Measurements from ENCODE around the gene CPPED1. TPM values are rescaled to one million over a fixed set of nuclear protein-coding genes. Genes with fewer than 3 reads are reported as not detected.

The CPPED1 gene
- total RNA-seq, 1 experiment from 2014 or later = 7.9 TPM

DNA sequence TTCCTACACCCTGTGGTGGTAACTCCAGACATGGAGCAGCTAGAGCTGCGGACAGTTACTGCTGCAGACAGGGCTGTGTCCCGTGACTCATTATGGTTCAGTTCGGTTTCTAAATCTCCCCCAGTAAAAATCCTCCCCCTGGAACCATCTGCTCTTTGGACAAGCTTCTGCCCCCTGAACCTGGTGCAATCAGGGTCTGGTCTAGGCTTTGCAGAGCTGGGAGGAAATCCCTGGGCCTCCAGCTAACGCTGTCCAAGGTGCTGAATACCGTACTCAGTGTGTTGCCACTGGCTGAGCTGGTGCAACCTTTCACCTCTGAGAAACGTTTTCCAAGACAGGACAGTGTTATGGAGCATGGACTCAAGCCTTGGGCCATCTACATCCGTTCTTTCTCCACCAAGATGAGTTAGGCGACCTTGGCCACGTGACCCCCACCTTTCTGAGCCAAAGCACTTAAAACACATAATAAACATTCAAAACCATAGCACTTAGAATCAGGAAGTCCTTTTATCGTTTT, 142.0 kb downstream of the CPPED1 start:
- H3K4me3 Mint-ChIP-seq = no peak overlapping the region
- H3K4me2 ChIP-seq (ENCODE audit: insufficient read depth, insufficient read length, low read length) = no peak overlapping the region
- no peaks in the 10 kb centered on the region for H3K4me1 ChIP-seq (ENCODE audit: insufficient read depth, low read length)
- no peaks in the 10 kb centered on the region for H3K79me1 ChIP-seq (ENCODE audit: insufficient read depth, low read depth, low read length, poor library complexity, severe bottlenecking)
- H3K18ac ChIP-seq (ENCODE audit: insufficient read length, low read depth, low read length) = no peak overlapping the region
- no peak overlapping the region for H3K27ac Mint-ChIP-seq
- H3K4ac ChIP-seq (ENCODE audit: low read depth, low read length) = no peak overlapping the region
- no peaks in the 10 kb centered on the region for H3K9me3 ChIP-seq (ENCODE audit: control insufficient read depth, low read depth, low read length)
- DNase-seq = peak; percentile 76
- H2BK5ac ChIP-seq (ENCODE audit: insufficient read length, low read length) = no peak overlapping the region
- H3K9ac ChIP-seq (ENCODE audit: extremely low read depth, insufficient read length, low read length) = no peak overlapping the region
- H2AFZ ChIP-seq (ENCODE audit: low read length) = no peak overlapping the region
- peaks cover 3 to 5% of the 10 kb centered on the region in 2 experiments; a peak in 2 of 4 replicates for H3K4me1 Mint-ChIP-seq
- TF ChIP-seq, protein P1, sequence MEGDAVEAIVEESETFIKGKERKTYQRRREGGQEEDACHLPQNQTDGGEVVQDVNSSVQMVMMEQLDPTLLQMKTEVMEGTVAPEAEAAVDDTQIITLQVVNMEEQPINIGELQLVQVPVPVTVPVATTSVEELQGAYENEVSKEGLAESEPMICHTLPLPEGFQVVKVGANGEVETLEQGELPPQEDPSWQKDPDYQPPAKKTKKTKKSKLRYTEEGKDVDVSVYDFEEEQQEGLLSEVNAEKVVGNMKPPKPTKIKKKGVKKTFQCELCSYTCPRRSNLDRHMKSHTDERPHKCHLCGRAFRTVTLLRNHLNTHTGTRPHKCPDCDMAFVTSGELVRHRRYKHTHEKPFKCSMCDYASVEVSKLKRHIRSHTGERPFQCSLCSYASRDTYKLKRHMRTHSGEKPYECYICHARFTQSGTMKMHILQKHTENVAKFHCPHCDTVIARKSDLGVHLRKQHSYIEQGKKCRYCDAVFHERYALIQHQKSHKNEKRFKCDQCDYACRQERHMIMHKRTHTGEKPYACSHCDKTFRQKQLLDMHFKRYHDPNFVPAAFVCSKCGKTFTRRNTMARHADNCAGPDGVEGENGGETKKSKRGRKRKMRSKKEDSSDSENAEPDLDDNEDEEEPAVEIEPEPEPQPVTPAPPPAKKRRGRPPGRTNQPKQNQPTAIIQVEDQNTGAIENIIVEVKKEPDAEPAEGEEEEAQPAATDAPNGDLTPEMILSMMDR (conservative IDR thresholded peaks at IDR 0.05) = no peak
- H4K8ac ChIP-seq (replicated peaks; ENCODE audit: insufficient read length, low read depth, low read length) = no peak overlapping the region
- H2AK5ac ChIP-seq (ENCODE audit: insufficient read length, low read length) = no peak overlapping the region
- no peaks in the 10 kb centered on the region for H3K27me3 Mint-ChIP-seq (ENCODE audit: low read depth)
- H3T11ph ChIP-seq (ENCODE audit: low read length) = no peak overlapping the region
- H3K14ac ChIP-seq (ENCODE audit: insufficient read depth, low read length) = no peak overlapping the region
- H3K27me3 ChIP-seq (ENCODE audit: insufficient read depth, low read length) = no peaks in the 10 kb centered on the region
- peaks cover under 1 to 3% (median 2%) of the 10 kb centered on the region in 3 experiments; a peak in 5 of 7 replicates for H3K36me3 Mint-ChIP-seq (ENCODE audit: insufficient read depth in 1 of 3, low read depth in 3 of 3)
- peaks cover 0 to 4% of the 10 kb centered on the region in 2 experiments; a peak in 3 of 5 replicates for H3K9me3 Mint-ChIP-seq
- H4K20me1 ChIP-seq (ENCODE audit: control insufficient read depth, insufficient read depth, insufficient read length) = no peaks in the 10 kb centered on the region
- no peak overlapping the region for H2BK20ac ChIP-seq (ENCODE audit: low read depth, low read length, poor library complexity, severe bottlenecking)
- no peak overlapping the region for H3K23ac ChIP-seq (ENCODE audit: insufficient read length, low read depth, low read length)
- H3K79me2 ChIP-seq (ENCODE audit: insufficient read depth, low read length) = no peaks in the 10 kb centered on the region
- H2BK120ac ChIP-seq (ENCODE audit: low read depth, low read length, poor library complexity, severe bottlenecking) = no peak overlapping the region
- no peak overlapping the region for H2BK12ac ChIP-seq (ENCODE audit: insufficient read length, low read depth, low read length)
- H3K27ac ChIP-seq (ENCODE audit: insufficient read length, low read depth, low read length) = no peak overlapping the region
- H2BK15ac ChIP-seq (ENCODE audit: low read depth, low read length) = no peak overlapping the region
- H4K5ac ChIP-seq (ENCODE audit: insufficient read length, low read depth, low read length) = no peak overlapping the region
- no CpG with 5 or more reads among the region's 10 CpGs for WGBS (ENCODE audit: extremely low coverage, insufficient read length, low lambda C conversion rate)
- H3K56ac ChIP-seq (ENCODE audit: insufficient read length, low read depth, low read length) = no peak overlapping the region
- H3K23me2 ChIP-seq (ENCODE audit: insufficient read length, low read depth, low read length, poor library complexity, severe bottlenecking) = no peaks in the 10 kb centered on the region
- no peak overlapping the region for H4K91ac ChIP-seq (ENCODE audit: insufficient read length, low read depth, low read length)
